Fibroblast of mammary gland (primary cell): Measurements from ENCODE around the gene WWC1.

ENCODE experiments used
- DNase-seq: peaks from one replicate; pipeline ENCODE4 v3.0.0-alpha.2; 2010; ENCODE audit warnings: low read depth
- H3K4me3 ChIP-seq: 2 replicates; pipeline ENCODE4 v1.5.1; 2011; ENCODE audit warnings: low read depth, mild to moderate bottlenecking, low read length, moderate library complexity; ENCODE audit not compliant: control insufficient read depth
- CTCF ChIP-seq: conservative IDR thresholded peaks from 2 replicates; pipeline ENCODE4 v1.5.1; 2011; ENCODE audit warnings: low read depth, low read length, inconsistent platforms; ENCODE audit not compliant: control insufficient read depth, insufficient read depth

The WWC1 gene

GRCh38 chr5:168423478-168423877 is 132.0 kb downstream of the WWC1 start:
- DNase-seq: no peak
- H3K4me3 ChIP-seq: no peak overlapping the region
- no peak for TF ChIP-seq CTCF

- H3K4me3 ChIP-seq: no peak overlapping the region
- no peak for DNase-seq
- no peak for TF ChIP-seq CTCF
Observed at GRCh38 chr5:168423971-168424370, 132.5 kb downstream of the WWC1 start.

GRCh38 chr5:168424594-168425323 is 133.3 kb downstream of the WWC1 start:
- H3K4me3 ChIP-seq: no peak overlapping the region
- DNase-seq: peak; percentile 87
- TF ChIP-seq CTCF: no peak

- no peak for DNase-seq
- TF ChIP-seq CTCF: no peak
Observed at GRCh38 chr5:168426007-168426863, 134.8 kb downstream of the WWC1 start.

GRCh38 chr5:168426864-168427172 is 135.4 kb downstream of the WWC1 start:
- no peak for DNase-seq
- TF ChIP-seq CTCF: no peak

More at GRCh38 chr5:168426007-168426863, 134.8 kb downstream of the WWC1 start:
- H3K4me3 ChIP-seq: no peak overlapping the region

GRCh38 chr5:168427224-168427623 is 135.8 kb downstream of the WWC1 start:
- no peak overlapping the region for H3K4me3 ChIP-seq
- DNase-seq: no peak
- TF ChIP-seq CTCF: no peak

More at GRCh38 chr5:168426864-168427172, 135.4 kb downstream of the WWC1 start:
- no peak overlapping the region for H3K4me3 ChIP-seq
